Natural killer cell treated with Interleukin-12 subunit alpha and Interleukin-12 subunit beta and Interleukin-15 and Interleukin-18, amount 100 ng/mL, for 72 hours (primary cell): ENCODE results near the gene IPO8. TPM values are rescaled to one million over a fixed set of nuclear protein-coding genes. Genes with fewer than 3 reads are reported as not detected.
A peak's percentile ranks its signal among the peaks of the same experiment; 100 is the strongest.

Source experiments
- ATAC-seq, 2 donors: fragments of 150-1000 bp; cut with Tn5 transposase in 1 of 2; sonication (Bioruptor Pico), chemical (Tn5 transposase) in 1 of 2; 2 replicates each; pipeline ENCODE4 v1.10.0; 2021
- DNase-seq: peaks from one replicate; pipeline ENCODE4 v3.0.0; 2022; ENCODE audit warnings: low spot score
- H3K27ac Mint-ChIP-seq, 2 donors: 1 replicate in 1 of 2; 2 replicates in 1 of 2; pipeline ENCODE4 v1.8.0; 2022; ENCODE audit warnings: mixed read lengths in 2 of 2, mild to moderate bottlenecking in 1 of 2, moderate library complexity in 1 of 2
- H3K27me3 Mint-ChIP-seq, 2 donors: 1 replicate in 1 of 2; 2 replicates in 1 of 2; pipeline ENCODE4 v1.8.0; 2022; ENCODE audit warnings: mixed read lengths in 2 of 2
- H3K36me3 Mint-ChIP-seq: one replicate; pipeline ENCODE4 v1.8.0; 2022; ENCODE audit warnings: mixed read lengths
- H3K4me1 Mint-ChIP-seq, 2 donors: 1 replicate in 1 of 2; 2 replicates in 1 of 2; pipeline ENCODE4 v1.8.0; 2022; ENCODE audit warnings: low read depth in 2 of 2, mixed read lengths in 2 of 2, mild to moderate bottlenecking in 1 of 2
- H3K4me3 Mint-ChIP-seq: one replicate; pipeline ENCODE4 v1.8.0; 2022; ENCODE audit warnings: mixed read lengths
- H3K9me3 Mint-ChIP-seq: 2 replicates; pipeline ENCODE4 v1.8.0; 2022; ENCODE audit warnings: mixed read lengths
- total RNA-seq, 2 donors: library from RNA; stranded (reverse); gene quantifications; one replicate each; pipeline ENCODE4 v1.2.3, GENCODE V29; 2022

The IPO8 gene
- total RNA-seq = 10 to 100 TPM; 40.0 to 49.1 TPM

DNA sequence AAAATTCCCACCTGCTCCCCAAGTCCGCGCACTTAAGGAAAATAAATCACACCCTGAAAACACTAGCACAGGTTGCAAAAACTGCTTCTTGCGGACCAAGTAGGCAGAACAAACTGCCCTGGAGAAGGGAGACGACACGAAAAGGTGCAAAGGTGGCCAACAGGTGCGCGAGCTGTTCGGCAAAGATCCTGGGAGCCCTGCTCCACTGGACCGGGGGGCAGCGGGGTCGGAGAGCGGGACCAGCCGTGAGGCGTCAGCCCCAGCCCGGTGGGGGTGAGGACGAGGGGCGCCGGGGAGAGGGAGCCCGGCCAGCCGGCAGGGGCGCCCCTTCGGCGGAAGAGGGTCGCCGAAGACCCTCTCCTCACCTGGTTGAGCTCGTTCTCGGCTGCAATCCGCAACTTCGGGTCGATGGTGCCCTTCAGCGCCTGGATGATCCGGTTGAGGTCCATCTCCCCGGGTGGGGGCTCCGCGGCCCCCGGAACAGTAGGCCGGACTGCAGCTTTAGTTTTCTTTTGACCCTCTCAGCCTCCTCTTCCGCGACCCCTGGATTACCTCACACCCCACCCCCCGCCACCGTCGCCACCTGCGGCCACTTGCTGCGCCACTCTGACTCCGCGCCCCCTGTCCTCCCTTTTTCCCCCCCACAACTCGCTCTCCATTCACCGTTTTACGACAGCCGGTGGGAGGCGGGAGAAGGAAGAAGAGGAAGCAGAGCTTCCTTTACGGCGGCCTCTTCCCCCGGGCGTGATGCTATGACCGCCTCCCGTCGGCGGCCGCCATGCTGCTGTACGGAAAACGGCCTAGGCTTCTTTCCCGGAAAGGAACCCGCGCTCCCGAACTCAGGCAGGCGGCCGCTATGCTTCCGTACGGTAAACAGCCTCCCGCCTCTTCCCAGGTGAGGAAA lies at the start of gene IPO8:
IPO8 (minus strand) TSS at position 671 of the 904 bp plus-strand sequence; CDS start at position 449, 222 bp downstream.
- Mint-ChIP-seq H3K4me1 (peaks cover 41 to 44% of the 10 kb centered on the region in 2 donors), H3K27me3 (peaks cover 3 to 8% of the 10 kb centered on the region in 2 donors), H3K9me3 (no peaks in the 10 kb centered on the region), H3K4me3 (peak within 1 kb of the TSS; percentile 91), H3K27ac (peak within 1 kb of the TSS; percentile 96 to 99), H3K36me3 (no peaks in the 10 kb centered on the region)
- ATAC-seq (peak; percentile 94 to 96), DNase-seq (peak; percentile 93)

DNA sequence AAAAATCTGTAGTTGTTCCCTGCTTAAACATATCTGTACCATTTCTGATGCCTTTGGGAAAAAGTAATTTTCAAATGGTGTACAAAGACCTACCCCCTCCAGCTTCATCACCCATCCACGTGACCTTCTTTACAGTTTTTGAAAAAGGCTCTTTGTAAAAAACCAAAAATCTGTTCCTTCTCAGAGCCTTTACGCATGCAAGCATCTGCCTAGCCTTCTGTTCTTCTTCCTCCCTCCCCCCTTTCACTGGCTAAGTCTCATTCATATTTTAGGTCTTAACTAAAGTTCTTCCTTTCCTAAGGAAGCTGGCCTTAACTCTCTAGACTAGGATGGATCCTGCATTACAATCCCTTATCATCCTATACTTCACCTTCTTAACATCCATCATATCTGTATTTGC lies 48.7 kb upstream of the IPO8 start:
- DNase-seq (no peak), ATAC-seq (no peak)
- peaks cover 9 to 11% of the 10 kb centered on the region in 2 donors for H3K4me1 Mint-ChIP-seq

DNA sequence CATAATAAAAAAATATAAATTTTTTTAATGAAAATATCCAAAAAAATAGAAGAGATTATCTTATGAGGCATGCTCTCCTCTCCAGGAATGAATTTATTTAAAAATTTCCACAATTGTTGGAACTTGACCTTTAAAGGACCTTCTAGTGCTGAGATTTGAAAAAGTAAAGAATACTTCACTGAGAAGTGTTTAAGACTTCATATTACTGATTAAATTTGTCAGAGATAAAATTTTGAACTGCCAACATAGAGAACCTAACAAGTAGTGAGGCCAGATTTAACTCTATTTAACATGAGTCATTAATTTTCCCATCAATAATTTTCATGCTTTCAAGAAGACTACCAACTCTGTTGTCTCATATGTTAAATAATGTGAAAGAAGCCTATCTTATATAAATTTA lies 44.6 kb upstream of the IPO8 start:
- H3K36me3 Mint-ChIP-seq = peaks cover 9% of the 10 kb centered on the region
- H3K9me3 Mint-ChIP-seq = no peaks in the 10 kb centered on the region
- no peak overlapping the region for H3K27ac Mint-ChIP-seq
- ATAC-seq (no peak), DNase-seq (no peak)
- no peak overlapping the region for H3K4me3 Mint-ChIP-seq
- H3K4me1 Mint-ChIP-seq = peaks cover 0 to 6% of the 10 kb centered on the region in 2 donors
- no peaks in the 10 kb centered on the region for H3K27me3 Mint-ChIP-seq

More for the DNA sequence above, 48.7 kb upstream of the IPO8 start:
- Mint-ChIP-seq H3K4me3 (no peak overlapping the region), H3K36me3 (peaks cover 5% of the 10 kb centered on the region), H3K27ac (no peak overlapping the region), H3K27me3 (no peaks in the 10 kb centered on the region), H3K9me3 (no peaks in the 10 kb centered on the region)

DNA sequence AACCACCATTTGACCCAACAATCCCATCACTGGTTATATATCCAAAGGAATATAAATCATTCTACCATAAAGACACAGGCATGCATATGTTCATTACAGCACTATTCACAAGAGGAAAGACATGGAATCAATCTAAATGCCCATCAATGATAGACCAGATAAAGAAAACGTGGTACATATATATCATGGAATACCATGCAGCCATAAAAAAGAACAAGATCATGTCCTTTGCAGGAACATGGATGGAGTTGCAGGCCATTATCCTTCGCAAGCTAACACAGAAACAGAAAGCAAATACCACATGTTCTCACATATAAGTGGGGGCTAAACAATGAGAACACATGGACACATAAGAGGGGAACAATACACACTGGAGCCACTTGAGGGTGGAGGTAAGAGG lies 43.4 kb upstream of the IPO8 start:
- Mint-ChIP-seq H3K9me3 (no peaks in the 10 kb centered on the region), H3K36me3 (peaks cover 14% of the 10 kb centered on the region), H3K27ac (no peak overlapping the region), H3K4me1 (peaks cover 0 to 6% of the 10 kb centered on the region in 2 donors), H3K4me3 (no peak overlapping the region), H3K27me3 (no peaks in the 10 kb centered on the region)
- DNase-seq (no peak), ATAC-seq (no peak)

DNA sequence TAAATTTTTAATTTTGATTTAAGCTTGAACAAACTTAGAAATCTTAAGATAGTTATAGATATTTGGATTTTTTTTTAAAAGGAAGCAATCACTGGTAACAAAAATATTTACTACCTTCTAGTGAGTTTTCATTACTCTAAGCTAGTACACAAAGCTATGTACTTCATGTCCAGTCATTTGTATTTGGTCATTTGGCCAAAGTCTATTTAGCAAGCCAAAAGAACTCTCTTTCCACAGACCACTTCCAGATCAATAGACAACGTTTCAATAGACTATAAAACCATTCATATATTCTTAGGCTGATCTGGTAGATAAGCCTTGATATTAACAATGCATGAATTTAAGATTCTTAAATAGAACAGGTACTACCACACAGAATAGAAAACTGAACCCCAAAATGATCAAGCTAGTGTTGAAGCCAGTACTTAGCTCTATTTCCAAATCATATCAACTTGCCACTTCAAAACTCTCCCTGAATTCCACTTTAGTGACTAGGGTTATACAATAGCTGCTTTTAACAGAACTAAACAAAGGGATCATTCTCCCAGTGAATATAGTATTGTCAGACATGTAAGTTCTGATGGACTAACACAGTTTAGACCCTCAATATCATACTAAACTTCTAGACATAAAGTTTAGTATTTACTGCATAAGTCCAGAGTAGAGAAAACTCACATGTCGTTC lies 37.4 kb upstream of the IPO8 start:
- no peak for ATAC-seq
- H3K27me3 Mint-ChIP-seq = no peaks in the 10 kb centered on the region
- no peak overlapping the region for H3K4me3 Mint-ChIP-seq
- no peaks in the 10 kb centered on the region for H3K9me3 Mint-ChIP-seq
- no peak overlapping the region for H3K27ac Mint-ChIP-seq
- H3K4me1 Mint-ChIP-seq = peaks cover 3 to 6% of the 10 kb centered on the region in 2 donors
- DNase-seq = no peak
- H3K36me3 Mint-ChIP-seq = peaks cover 29% of the 10 kb centered on the region

DNA sequence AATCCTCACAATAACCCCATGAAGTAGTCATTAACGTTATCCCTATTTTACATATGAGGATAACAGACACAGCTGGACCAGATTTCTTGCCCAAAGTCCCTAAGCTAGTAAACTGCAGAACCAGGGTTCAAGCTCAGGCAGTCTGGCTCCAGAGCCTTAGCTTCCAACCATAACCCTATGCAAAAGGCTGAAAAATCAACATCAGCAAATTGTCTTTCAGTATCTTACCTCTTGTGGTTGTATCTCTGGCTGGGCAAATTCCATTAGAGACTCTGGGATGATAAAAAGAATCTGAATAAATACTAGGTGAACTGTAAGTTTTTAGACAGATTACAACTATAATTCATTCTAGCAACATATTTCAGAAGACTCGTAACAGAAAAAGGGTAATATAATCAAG lies 34.3 kb upstream of the IPO8 start:
- Mint-ChIP-seq H3K4me1 (peaks cover 0 to 6% of the 10 kb centered on the region in 2 donors), H3K27ac (no peak overlapping the region), H3K27me3 (no peaks in the 10 kb centered on the region), H3K9me3 (no peaks in the 10 kb centered on the region), H3K36me3 (peaks cover 25% of the 10 kb centered on the region), H3K4me3 (no peak overlapping the region)
- ATAC-seq (no peak), DNase-seq (no peak)

DNA sequence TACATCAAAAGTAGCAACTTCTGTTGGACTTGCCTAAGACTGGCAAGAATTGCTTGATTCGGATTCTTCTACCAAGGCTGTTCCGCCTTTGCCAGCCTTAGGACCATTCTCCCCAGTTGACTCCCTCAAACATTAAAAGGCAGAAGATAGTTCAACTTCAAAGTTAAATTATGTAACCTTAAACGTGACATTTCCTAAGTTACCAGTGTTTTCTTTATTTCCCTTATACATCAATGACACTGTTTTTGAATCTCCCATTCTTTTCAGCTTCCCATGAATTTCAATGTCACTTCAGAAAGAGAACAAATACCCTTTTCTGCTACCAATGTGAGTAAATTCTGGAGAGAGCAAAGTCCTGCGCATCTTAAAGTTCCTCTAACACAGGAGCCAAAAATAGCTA lies 33.9 kb upstream of the IPO8 start:
- Mint-ChIP-seq H3K27me3 (no peaks in the 10 kb centered on the region), H3K27ac (no peak overlapping the region), H3K9me3 (no peaks in the 10 kb centered on the region), H3K36me3 (peaks cover 20% of the 10 kb centered on the region), H3K4me1 (peaks cover 0 to 6% of the 10 kb centered on the region in 2 donors), H3K4me3 (no peak overlapping the region)
- no peak for DNase-seq
- ATAC-seq = no peak

DNA sequence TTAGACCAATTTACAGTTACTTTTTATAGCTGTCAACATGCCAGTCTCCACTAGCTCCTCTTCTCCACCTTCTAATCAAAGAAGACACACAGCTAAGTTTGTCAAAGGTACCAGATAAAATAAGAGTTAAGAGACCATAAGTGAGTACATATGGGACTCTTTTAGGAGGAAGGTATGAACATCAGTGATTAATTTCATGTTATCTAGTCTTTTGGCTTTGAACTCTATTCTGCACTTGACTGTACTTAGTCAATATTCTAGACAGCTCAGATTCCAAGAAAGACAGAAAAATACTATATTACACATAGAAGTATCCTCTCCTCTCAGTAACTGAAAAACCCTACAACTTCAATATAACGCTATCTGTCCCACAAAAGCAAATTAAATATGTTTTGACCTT lies 31.0 kb upstream of the IPO8 start:
- ATAC-seq = no peak

DNA sequence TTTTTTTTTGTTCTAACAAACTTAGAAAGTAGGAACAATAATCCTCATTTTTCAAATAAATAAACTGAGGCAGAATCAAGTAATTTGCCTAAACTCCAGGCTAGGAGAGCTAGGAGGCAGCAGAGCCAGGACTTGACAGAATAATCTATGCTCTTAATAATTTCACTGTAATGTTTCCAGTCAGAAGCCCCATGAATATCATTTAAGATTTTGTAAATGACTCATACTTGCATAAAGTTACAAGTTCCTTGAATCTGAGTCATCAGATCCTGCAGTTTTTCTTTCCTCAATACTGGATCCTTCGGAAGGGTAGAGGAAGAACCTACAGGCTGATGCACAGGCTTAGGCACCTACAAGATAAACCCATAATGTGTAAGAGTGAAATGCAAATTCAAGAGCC lies 30.1 kb upstream of the IPO8 start:
- H3K4me1 Mint-ChIP-seq = peaks cover 0 to 6% of the 10 kb centered on the region in 2 donors
- H3K27me3 Mint-ChIP-seq = no peaks in the 10 kb centered on the region
- H3K9me3 Mint-ChIP-seq = no peaks in the 10 kb centered on the region
- H3K27ac Mint-ChIP-seq = no peak overlapping the region
- H3K36me3 Mint-ChIP-seq = peaks cover 22% of the 10 kb centered on the region
- DNase-seq = no peak
- no peak overlapping the region for H3K4me3 Mint-ChIP-seq
- no peak for ATAC-seq

More for the DNA sequence above, 31.0 kb upstream of the IPO8 start:
- no peak overlapping the region for H3K27ac Mint-ChIP-seq
- peaks cover 0 to 6% of the 10 kb centered on the region in 2 donors for H3K4me1 Mint-ChIP-seq
- peaks cover 15% of the 10 kb centered on the region for H3K36me3 Mint-ChIP-seq
- H3K9me3 Mint-ChIP-seq = no peaks in the 10 kb centered on the region
- no peak for DNase-seq
- H3K4me3 Mint-ChIP-seq = no peak overlapping the region
- H3K27me3 Mint-ChIP-seq = no peaks in the 10 kb centered on the region

DNA sequence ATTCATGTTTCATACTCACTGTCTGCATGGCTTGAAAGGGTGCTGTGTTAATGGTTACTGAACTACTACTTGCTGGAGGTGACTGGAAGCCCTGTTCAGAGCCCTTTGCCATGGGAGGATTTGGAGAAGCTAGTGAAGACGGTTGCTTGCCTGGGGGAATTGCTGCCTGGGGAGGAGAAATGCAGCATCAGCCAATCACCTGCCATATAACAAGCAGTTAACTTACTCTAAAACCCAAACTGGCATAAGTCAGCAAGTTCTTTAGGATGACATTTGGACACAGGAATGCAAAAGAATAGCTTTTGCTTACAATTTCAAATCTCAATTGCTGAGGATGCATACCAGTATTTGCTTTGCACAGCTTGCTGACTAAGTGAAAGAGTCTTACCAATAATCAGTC lies 23.4 kb upstream of the IPO8 start:
- Mint-ChIP-seq H3K27me3 (no peaks in the 10 kb centered on the region), H3K4me3 (no peak overlapping the region), H3K27ac (no peak overlapping the region), H3K9me3 (no peaks in the 10 kb centered on the region), H3K4me1 (no peaks in the 10 kb centered on the region), H3K36me3 (peaks cover 14% of the 10 kb centered on the region)
- no peak for DNase-seq
- ATAC-seq = no peak

DNA sequence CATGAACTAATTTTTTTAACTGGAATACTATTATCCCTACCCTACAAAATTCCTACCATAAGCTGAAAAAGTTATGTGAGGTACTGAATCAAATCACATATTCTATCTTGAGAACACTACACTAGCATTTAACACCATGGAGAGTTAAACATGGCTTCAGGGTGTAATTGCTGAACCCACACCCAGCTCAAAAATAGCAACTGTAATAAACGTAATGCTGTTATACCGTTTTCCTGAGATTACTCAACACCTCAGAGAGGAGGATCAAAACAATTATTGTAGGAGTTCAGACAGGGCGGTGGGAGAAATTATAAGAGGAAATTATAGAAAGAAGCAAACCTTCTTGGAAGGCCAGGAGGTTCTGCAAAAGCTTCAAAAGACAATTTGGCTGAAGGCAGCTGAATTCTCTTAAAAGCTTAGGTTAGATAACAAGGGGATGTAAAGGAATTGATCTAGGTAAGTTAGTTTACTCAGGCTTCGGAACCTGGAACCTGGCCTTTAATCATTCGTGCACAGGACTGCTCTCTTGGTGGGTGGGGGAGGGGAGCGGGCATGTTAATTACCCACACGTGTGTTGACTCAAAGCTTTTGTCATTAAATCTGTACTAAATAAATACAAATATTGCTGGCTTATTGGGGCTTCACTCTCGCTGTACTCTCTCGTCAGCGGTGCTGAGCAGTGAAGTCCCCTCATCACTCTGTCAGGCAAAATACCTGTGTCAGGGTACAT lies 12.1 kb upstream of the IPO8 start:
- Mint-ChIP-seq H3K4me1 (no peaks in the 10 kb centered on the region), H3K27me3 (no peaks in the 10 kb centered on the region), H3K9me3 (no peaks in the 10 kb centered on the region), H3K27ac (no peak overlapping the region), H3K4me3 (no peak overlapping the region), H3K36me3 (peaks cover 4% of the 10 kb centered on the region)
- no peak for DNase-seq
- no peak for ATAC-seq

DNA sequence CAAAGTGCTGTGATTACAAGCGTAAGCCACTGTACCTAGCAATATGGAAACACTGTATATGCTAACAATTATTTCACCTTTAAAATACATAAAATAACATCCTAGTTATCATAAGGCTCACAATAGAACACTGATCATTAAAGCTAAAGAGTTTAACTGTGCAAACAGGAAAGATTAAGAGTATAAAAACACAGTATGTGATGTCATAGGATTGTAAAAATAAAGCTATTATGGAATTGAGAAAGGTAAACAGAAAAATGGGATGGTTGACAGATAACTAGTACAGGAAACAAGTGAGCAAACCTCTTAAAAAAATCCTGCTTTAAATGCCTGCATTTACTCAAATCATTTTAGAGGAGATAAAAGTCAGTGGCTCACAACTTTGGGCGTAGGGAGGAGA lies 10.8 kb upstream of the IPO8 start:
- no peak for ATAC-seq
- Mint-ChIP-seq H3K9me3 (no peaks in the 10 kb centered on the region), H3K4me1 (no peaks in the 10 kb centered on the region), H3K27me3 (no peaks in the 10 kb centered on the region), H3K27ac (no peak overlapping the region), H3K4me3 (no peak overlapping the region), H3K36me3 (peaks cover 4% of the 10 kb centered on the region)
- DNase-seq = no peak

DNA sequence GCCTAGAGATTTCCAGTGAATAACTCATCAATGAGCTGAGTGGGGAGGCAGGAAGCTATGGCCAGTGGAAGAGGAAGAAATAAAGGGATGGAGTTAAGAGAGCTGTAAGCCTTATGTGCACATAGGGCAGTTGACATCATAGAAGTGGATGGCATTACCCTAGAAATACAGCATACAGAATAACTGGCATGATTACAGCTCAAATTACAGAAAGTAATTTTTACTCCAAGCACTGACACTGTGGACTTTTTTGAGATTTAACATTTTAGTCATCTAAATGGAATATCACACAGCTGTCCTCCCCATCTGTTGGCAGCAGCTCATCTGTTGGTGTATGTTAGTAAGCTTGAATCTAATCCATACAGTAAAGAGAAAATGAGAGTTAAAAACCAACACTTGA lies 5.4 kb upstream of the IPO8 start:
- Mint-ChIP-seq H3K9me3 (no peaks in the 10 kb centered on the region), H3K36me3 (no peaks in the 10 kb centered on the region), H3K4me3 (no peak overlapping the region), H3K27ac (no peak overlapping the region), H3K27me3 (peaks cover 3 to 8% of the 10 kb centered on the region in 2 donors), H3K4me1 (peaks cover 8 to 9% of the 10 kb centered on the region in 2 donors)
- DNase-seq = no peak
- ATAC-seq = no peak
